ENCODE measurements around the gene TSPAN4. TPM values are rescaled to one million over a fixed set of nuclear protein-coding genes. Genes with fewer than 3 reads are reported as not detected.

Gene TSPAN4
- total and polyA plus RNA-seq, 8 donors: 46.9 to 132 (median 73.8) TPM

DNA sequence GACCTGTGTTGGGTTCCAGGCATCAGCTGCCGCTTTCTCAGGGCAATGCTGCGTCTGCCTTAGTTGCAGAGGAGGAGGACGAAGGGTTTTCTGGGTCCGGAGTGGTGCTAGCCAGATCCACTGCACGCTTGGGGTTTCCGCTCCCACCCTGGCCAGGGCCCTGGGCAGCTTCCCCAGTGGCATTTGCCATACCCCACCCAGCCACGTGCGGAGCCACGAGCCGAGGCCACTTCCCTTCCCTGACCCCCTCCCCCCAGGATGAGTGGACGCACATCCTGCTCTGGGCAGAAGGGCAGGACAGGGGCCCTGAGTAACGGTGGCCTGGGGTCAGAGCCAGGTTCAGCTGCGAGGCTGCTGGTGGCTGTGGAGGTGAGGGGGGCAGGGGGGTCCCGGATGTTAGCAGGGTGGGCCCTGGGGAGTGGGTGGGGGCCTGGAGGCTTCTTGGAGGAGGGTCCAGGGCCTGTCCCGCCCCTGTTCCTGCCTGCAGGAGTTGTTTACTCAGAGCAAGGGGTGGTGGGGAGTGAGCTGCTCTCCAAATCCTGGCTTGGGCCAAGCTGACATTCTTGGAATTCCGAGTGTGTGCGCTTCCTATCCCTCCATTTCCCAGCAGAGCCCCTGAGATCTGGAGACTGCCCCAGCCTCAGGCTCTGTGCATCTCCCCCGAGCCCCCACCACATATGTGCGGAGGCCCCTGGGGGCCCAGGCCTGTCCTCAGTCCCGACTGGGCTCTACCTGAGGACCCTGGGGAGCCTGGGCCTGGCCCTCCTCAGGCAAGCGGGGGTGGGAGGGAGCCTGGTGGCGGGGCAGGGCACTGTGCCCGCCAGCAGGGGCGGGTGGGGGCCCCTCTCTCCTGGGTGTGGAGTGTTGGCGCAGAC, 1.4 kb downstream of the TSPAN4 start:
- H3K4me1 ChIP-seq: peaks cover 37 to 82% of the 10 kb centered on the region in 2 donors
- peak overlapping the region; percentile 91 to 92 for H3K27ac ChIP-seq
- ATAC-seq (peak; percentile 61), DNase-seq (peak; percentile 82 to 95 (median 90))
- peaks cover 0 to 24% of the 10 kb centered on the region in 2 donors for H3K27me3 ChIP-seq
- no peaks in the 10 kb centered on the region for H3K9me3 ChIP-seq
- intact Hi-C loops (cut with DNase I): no loop called here
- H3K36me3 ChIP-seq: peaks cover 0 to 20% of the 10 kb centered on the region in 2 donors
- TF ChIP-seq, protein P1, sequence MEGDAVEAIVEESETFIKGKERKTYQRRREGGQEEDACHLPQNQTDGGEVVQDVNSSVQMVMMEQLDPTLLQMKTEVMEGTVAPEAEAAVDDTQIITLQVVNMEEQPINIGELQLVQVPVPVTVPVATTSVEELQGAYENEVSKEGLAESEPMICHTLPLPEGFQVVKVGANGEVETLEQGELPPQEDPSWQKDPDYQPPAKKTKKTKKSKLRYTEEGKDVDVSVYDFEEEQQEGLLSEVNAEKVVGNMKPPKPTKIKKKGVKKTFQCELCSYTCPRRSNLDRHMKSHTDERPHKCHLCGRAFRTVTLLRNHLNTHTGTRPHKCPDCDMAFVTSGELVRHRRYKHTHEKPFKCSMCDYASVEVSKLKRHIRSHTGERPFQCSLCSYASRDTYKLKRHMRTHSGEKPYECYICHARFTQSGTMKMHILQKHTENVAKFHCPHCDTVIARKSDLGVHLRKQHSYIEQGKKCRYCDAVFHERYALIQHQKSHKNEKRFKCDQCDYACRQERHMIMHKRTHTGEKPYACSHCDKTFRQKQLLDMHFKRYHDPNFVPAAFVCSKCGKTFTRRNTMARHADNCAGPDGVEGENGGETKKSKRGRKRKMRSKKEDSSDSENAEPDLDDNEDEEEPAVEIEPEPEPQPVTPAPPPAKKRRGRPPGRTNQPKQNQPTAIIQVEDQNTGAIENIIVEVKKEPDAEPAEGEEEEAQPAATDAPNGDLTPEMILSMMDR (IDR thresholded peaks at IDR 0.05): no peak
- peak overlapping the region; percentile 98 to 99 for H3K4me3 ChIP-seq

DNA sequence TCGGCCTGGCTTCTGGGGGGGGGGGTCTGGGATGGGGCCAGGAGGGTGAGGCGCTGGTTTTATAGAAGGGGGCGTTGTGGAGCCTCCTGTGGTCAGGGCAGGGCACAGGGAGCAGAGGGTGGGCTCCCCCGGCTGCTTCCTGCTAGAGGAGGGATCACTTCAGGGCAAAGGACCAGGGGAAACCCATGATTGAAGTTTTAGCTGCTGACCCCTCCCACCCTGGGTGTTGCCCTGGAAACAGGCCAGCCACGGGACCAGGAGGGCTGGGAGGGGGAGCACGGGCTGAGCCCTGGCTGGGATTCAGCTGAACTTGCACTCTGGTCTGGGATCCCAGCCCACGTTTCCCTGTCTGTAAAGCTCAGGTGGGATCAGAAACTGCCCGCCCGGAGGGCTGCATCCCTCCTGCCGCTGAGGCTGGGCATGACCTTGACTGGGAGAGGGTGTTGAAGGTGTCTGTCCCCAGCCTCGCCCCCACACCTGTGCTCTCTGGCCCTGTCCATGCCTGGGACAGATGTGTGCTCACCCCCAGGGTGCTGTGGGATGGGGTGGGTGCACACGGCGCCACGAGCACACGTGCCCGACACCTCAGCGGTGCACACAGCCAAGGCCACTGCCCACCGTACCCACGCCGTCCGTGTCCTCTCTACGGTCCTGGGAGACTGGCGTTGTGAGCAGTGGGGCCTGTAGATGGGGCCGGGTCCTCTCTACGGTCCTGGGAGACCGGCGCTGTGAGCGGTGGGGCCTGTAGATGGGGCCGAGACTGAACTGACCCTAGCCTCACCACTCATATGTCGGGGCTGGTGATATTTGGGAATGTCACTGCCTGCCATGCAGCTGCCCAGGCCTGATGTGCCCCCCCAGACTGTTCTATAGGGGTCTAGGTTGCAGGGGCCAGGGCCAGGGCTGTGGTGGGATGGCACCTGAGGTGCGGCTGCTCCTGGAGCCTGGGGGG, 2.3 kb downstream of the TSPAN4 start:
- H3K4me1 ChIP-seq: peaks cover 40 to 80% of the 10 kb centered on the region in 2 donors
- peaks cover 0 to 32% of the 10 kb centered on the region in 2 donors for H3K27me3 ChIP-seq
- TF ChIP-seq, protein P1 (IDR thresholded peaks at IDR 0.05): no peak
- H3K4me3 ChIP-seq: peak overlapping the region; percentile 98 to 99
- intact Hi-C loops (cut with DNase I): no loop called here
- ATAC-seq: peak; percentile 50
- DNase-seq: peak; percentile 89 to 96 (median 92)
- H3K36me3 ChIP-seq: peaks cover 0 to 11% of the 10 kb centered on the region in 2 donors
- H3K9me3 ChIP-seq: no peaks in the 10 kb centered on the region
- peak overlapping the region; percentile 91 to 92 for H3K27ac ChIP-seq

DNA sequence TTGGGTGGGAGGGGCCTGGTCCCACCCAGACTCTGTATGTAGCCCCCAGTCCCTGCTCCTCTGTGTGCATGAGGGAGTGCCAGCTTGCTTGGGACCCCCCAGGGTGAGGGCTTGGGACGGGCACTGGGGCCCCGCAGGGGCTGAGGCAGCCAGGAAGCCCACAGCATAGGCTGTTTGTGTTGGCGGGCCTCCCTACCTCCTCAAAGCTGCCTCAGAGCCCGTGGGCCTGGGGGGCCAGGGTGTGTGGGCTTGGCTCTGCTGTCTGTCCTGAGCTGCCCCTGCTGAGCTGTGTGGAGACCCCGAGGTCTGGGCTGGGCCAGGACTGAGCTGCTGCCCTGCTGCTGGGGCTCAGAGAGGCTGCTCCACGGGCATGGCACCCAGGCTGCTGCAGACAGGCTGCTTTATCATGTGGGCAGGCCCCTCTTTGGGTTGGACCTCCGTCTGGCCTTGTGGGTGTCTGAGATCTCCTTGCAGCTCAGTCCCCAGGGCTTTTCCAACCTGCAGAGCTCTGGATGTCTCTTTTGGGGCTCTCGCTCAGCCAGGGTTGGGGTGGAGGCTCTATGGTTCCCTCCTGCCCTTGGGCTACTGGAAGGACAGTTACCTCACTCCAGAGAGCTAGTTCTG, 3.3 kb downstream of the TSPAN4 start:
- H3K27me3 ChIP-seq: peaks cover 0 to 41% of the 10 kb centered on the region in 2 donors
- peak overlapping the region; percentile 91 to 92 for H3K27ac ChIP-seq
- H3K36me3 ChIP-seq: peaks cover 0 to 1% of the 10 kb centered on the region in 2 donors
- TF ChIP-seq, protein P1 (IDR thresholded peaks at IDR 0.05): no peak
- DNase-seq: no peak
- H3K9me3 ChIP-seq: no peaks in the 10 kb centered on the region
- H3K4me3 ChIP-seq: no peak overlapping the region
- H3K4me1 ChIP-seq: peaks cover 41 to 78% of the 10 kb centered on the region in 2 donors
- ATAC-seq: no peak
- intact Hi-C loops (cut with DNase I): no loop called here

DNA sequence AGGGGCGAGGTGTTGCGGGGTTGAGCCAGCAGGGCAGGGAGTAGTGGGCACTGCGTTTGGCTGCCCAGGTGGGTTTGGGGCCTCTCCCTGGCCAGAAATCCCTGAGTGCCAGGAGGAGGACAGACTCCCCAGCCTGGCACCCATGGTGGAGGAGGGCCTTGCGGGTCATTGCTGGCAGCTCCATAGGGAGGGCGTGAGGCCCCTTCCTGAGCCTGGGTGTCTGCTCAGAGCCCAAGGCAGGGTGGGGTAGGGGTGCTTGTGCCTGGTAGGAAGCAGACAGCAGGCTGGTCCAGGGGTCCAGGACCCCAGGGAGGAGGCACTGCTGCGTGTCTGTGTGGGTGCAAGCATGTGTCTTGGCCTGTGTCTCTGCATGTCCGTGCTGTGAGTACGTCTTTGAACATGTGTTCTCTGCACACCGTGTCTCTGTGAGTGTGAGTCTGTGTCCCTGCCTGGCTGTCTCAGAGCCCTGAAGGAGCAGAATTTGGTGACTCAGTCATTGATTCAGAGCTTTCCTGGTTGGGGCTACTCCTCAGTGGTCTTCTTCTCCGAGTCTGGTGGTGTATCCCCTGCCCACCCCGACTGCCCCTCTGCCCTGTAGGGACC, 3.9 kb downstream of the TSPAN4 start:
- no peak for ATAC-seq
- intact Hi-C loops (cut with DNase I): no loop called here
- TF ChIP-seq, protein P1 (IDR thresholded peaks at IDR 0.05): no peak
- Histone ChIP-seq H3K27me3 (peaks cover 0 to 41% of the 10 kb centered on the region in 2 donors), H3K27ac (peak overlapping the region; percentile 91 to 92), H3K4me3 (no peak overlapping the region), H3K36me3 (no peaks in the 10 kb centered on the region), H3K9me3 (no peaks in the 10 kb centered on the region), H3K4me1 (peaks cover 35 to 72% of the 10 kb centered on the region in 2 donors)
- no peak for DNase-seq
